Measurements from ENCODE around the gene DUSP5. TPM values are rescaled to one million over a fixed set of nuclear protein-coding genes. Genes with fewer than 3 reads are reported as not detected.
"Not testable (repeated sequence)": the region's sequence is repeated elsewhere in the genome, so short reads cannot be mapped to it uniquely, and the experiment has no call there.

The DUSP5 gene
- total RNA-seq, 2 donors from 2014 or later, result 6.9 to 33.1 TPM

DNA sequence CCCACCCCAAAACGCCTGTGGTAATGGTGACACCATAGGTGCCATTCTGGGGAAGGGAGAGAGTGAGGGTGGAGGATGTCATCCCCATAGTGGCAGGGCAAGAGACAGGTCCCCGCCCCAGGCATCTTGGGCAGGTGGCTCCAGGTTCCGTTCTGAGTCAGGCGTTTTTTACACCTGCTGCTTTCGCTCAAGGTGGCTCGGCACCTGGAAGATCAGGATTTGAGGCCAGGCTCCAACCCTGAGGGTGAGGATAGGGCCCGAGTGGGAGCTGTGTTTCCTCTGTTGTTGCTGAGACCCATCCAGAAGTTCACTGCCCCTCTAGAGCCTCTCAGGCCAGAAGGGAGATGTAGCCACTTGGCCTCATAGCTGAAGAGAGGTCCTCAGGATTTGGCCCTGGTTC, 36.6 kb upstream of the DUSP5 start:
- TF ChIP-seq, protein P1, sequence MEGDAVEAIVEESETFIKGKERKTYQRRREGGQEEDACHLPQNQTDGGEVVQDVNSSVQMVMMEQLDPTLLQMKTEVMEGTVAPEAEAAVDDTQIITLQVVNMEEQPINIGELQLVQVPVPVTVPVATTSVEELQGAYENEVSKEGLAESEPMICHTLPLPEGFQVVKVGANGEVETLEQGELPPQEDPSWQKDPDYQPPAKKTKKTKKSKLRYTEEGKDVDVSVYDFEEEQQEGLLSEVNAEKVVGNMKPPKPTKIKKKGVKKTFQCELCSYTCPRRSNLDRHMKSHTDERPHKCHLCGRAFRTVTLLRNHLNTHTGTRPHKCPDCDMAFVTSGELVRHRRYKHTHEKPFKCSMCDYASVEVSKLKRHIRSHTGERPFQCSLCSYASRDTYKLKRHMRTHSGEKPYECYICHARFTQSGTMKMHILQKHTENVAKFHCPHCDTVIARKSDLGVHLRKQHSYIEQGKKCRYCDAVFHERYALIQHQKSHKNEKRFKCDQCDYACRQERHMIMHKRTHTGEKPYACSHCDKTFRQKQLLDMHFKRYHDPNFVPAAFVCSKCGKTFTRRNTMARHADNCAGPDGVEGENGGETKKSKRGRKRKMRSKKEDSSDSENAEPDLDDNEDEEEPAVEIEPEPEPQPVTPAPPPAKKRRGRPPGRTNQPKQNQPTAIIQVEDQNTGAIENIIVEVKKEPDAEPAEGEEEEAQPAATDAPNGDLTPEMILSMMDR (IDR thresholded peaks at IDR 0.05), result no peak
- TF ChIP-seq POLR2AphosphoS5 (IDR thresholded peaks at IDR 0.05) (no peak), POLR2A (IDR thresholded peaks at IDR 0.05) (no peak)
- WGBS, result 90% methylated on average over 7 of the region's 7 CpGs
- no peak overlapping the region for H3K27ac ChIP-seq
- H3K4me3 ChIP-seq, result no peak overlapping the region
- intact Hi-C loops (cut with DNase I), result no loop called here
- no peak for DNase-seq (ENCODE audit: low spot score)
- no peaks in the 10 kb centered on the region for H3K27me3 ChIP-seq (replicated peaks; ENCODE audit: insufficient read depth)
- no peaks in the 10 kb centered on the region for H3K4me1 ChIP-seq (replicated peaks)
- H3K36me3 ChIP-seq, result no peaks in the 10 kb centered on the region
- no peaks in the 10 kb centered on the region for H3K9me3 ChIP-seq

DNA sequence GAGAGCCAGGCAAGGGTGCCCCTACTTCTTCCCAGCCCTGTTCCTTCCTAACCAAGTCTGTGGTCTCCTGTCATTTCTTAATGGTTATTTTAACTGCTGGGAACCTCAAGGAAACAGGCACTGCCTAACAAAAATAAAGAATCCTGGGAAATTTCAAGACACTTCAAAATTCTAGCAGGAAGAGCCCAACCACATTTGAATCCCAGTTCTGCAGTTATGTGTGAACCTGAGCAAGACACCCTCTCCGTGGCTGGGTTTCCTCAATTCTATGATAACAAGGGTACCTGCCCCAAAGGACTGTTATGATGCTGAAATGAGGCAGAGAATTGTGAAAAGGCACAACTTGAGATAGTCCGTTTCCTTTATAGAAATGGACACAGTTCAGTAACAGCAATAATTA, 36.2 kb upstream of the DUSP5 start:
- no peak for DNase-seq (ENCODE audit: low spot score)
- Histone ChIP-seq H3K27ac (no peak overlapping the region), H3K27me3 (replicated peaks; ENCODE audit: insufficient read depth) (no peaks in the 10 kb centered on the region), H3K36me3 (no peaks in the 10 kb centered on the region), H3K9me3 (no peaks in the 10 kb centered on the region), H3K4me1 (replicated peaks) (no peaks in the 10 kb centered on the region), H3K4me3 (no peak overlapping the region)
- TF ChIP-seq, protein P1 (IDR thresholded peaks at IDR 0.05), result no peak
- no peak for TF ChIP-seq POLR2A (IDR thresholded peaks at IDR 0.05)
- TF ChIP-seq POLR2AphosphoS5 (IDR thresholded peaks at IDR 0.05), result no peak
- intact Hi-C loops (cut with DNase I), result no loop called here
- WGBS, result 60% methylated on average over 2 of the region's 2 CpGs

DNA sequence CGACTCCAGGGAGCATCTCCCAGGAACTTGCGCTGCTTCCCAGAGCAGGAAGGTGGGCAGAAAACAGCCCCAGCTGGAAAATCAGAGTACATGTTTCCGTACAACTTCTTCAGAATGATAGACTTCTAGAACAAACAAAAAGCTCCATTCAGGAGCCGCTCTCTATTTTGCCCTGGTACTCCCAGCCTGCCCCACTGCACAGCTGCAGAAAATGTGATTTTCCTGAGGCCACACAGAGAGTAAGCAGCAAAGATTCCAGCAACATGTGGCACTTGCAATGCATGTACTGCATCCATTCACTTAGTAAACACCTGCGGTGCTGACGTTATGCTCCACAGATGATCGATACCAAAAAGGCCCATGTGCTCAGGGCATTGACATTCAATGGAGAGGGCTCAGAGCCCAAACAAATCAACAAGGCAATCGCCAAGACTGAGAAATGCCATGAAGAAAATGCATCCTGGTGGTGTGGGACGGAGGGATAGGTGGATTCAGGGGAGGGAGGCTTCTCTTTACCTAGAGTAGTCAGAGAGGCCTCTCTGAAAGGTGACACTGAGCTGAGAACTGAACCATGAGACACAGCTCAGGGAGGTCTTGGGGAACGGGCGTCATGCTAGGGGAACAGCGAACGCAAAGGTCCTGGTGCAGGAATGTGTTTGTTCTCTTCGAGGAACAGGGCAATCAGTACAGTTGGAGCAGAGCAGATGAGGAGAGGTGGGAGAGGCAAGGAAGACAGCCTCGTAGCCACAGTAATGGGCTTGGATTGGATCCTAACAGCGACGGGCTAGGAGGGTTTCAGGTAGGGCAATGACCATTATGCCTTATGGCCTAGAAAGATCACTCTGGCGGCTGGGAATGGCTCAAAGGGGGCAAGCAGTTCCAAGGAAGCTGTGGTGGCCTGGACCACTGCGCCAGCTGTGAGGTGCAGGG, 35.3 kb upstream of the DUSP5 start:
- no peaks in the 10 kb centered on the region for H3K9me3 ChIP-seq
- H3K4me3 ChIP-seq, result no peak overlapping the region
- intact Hi-C loops (cut with DNase I), result no loop called here
- DNase-seq (ENCODE audit: low spot score), result no peak
- no peaks in the 10 kb centered on the region for H3K36me3 ChIP-seq
- no peaks in the 10 kb centered on the region for H3K27me3 ChIP-seq (replicated peaks; ENCODE audit: insufficient read depth)
- H3K27ac ChIP-seq, result no peak overlapping the region
- WGBS, result 85% methylated on average over 19 of the region's 19 CpGs
- no peak for TF ChIP-seq POLR2AphosphoS5 (IDR thresholded peaks at IDR 0.05)
- TF ChIP-seq, protein P1 (IDR thresholded peaks at IDR 0.05), result no peak
- TF ChIP-seq POLR2A (IDR thresholded peaks at IDR 0.05), result no peak
- no peaks in the 10 kb centered on the region for H3K4me1 ChIP-seq (replicated peaks)

DNA sequence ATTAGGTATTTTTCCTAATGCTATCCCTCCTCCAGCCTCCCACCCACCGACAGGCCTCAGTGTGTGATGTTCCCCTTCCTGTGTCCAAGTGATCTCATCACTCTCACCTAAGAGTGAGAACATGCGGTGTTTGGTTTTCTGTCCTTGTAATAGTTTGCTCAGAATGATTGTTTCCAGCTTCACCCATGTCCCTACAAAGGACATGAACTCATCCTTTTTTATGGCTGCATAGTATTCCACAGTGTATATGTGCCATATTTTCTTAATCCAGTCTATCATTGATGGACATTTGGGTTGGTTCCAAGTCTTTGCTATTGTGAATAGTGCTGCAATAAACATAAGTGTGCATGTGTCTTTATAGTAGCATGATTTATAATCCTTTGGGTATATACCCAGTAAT, 29.4 kb upstream of the DUSP5 start:
- H3K4me1 ChIP-seq (replicated peaks); H3K9me3 ChIP-seq; H3K4me3 ChIP-seq; H3K27me3 ChIP-seq (replicated peaks; ENCODE audit: insufficient read depth); intact Hi-C loops (cut with DNase I); DNase-seq (ENCODE audit: low spot score); H3K27ac ChIP-seq; H3K36me3 ChIP-seq: not testable (repeated sequence)
- 98% methylated on average over 2 of the region's 2 CpGs for WGBS

DNA sequence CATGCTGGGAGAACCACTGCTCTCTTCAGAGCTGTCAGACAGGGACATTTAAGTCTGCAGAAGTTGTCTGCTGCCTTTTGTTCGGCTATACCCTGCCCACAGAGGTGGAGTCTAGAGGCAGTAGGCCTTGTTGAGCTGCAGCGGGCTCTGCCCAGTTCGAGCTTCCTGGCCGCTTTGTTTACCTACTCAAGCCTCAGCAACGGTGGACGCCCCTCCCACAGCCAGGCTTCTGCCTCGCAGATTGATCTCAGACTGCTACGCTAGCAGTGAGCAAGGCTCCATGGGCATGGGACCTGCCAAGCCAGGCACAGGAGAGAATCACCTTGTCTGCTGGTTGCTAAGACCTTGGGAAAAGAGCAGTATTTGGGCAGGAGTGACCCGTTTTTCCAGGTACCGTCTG, 27.2 kb upstream of the DUSP5 start:
- H3K27me3 ChIP-seq (replicated peaks; ENCODE audit: insufficient read depth); DNase-seq (ENCODE audit: low spot score); H3K4me1 ChIP-seq (replicated peaks); H3K36me3 ChIP-seq; H3K9me3 ChIP-seq; H3K4me3 ChIP-seq; H3K27ac ChIP-seq; intact Hi-C loops (cut with DNase I): not testable (repeated sequence)
- 47% methylated on average over 10 of the region's 10 CpGs for WGBS

DNA sequence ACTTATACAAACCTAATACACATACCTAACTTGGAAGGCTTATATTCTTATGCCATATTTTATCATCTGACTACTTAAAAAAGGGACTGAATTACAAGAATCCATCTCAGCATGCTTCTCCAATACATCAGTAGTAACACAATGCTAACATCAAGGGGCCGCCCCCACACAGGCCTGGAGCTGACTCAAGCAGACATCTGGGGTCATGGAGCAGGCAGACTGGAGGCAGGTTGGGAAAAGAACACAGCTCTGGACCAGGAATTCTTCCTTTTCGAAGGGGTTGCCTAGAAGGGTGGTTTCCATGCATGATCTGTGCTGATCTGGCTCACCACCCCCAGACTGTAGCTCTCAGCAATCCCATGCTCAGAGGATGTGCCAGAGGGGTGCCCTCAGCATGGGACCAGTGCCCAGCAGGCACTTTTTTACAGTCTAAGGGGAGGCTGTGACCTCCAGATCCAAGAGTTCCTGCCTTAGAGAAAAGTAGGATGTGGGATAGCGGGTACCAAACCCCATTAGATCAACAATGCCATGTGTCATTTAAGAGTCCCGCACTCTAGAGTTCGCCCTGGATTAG, 26.1 kb upstream of the DUSP5 start:
- Histone ChIP-seq H3K9me3 (no peaks in the 10 kb centered on the region), H3K4me3 (no peak overlapping the region), H3K27me3 (replicated peaks; ENCODE audit: insufficient read depth) (no peaks in the 10 kb centered on the region), H3K27ac (no peak overlapping the region), H3K4me1 (replicated peaks) (no peaks in the 10 kb centered on the region), H3K36me3 (no peaks in the 10 kb centered on the region)
- WGBS, result 86% methylated on average over 5 of the region's 5 CpGs
- no peak for DNase-seq (ENCODE audit: low spot score)
- intact Hi-C loops (cut with DNase I), result no loop called here
- TF ChIP-seq POLR2A (IDR thresholded peaks at IDR 0.05) (no peak), POLR2AphosphoS5 (IDR thresholded peaks at IDR 0.05) (no peak)
- TF ChIP-seq, protein P1 (IDR thresholded peaks at IDR 0.05), result no peak
